Measurements from ENCODE around the gene TAF1D.

Gene TAF1D

GRCh38 chr11:93741094-93741881 is at the start of gene TAF1D, which contains the start of gene C11orf54:
Gene TAF1D, minus strand, starts transcription at chr11:93741495. Its CDS starts 2,191 bp downstream, at chr11:93739304.
Gene C11orf54, plus strand, starts transcription at chr11:93741672. Its CDS starts 5,722 bp downstream, at chr11:93747394.
- TF ChIP-seq CTCF (IDR thresholded peaks at IDR 0.05): peak in 1 of 2 experiments; percentile 14
- no peaks in the 10 kb centered on the region for H3K27me3 ChIP-seq
- H3K27ac ChIP-seq: peak within 1 kb of the TSS; percentile 91 to 93
- H3K9me3 ChIP-seq: no peaks in the 10 kb centered on the region
- H3K4me3 ChIP-seq: peak within 1 kb of the TSS; percentile 74 to 89
- peaks cover 0 to 66% (median 43%) of the 10 kb centered on the region in 4 donors for H3K4me1 ChIP-seq
- intact Hi-C loops (cut with DNase I; ENCODE audit: low total_unique reads): no loop called here
- peak; percentile 98 to 99 for DNase-seq
- H3K36me3 ChIP-seq: peaks cover 14 to 30% (median 26%) of the 10 kb centered on the region in 3 donors

- Histone ChIP-seq H3K4me3 (peak overlapping the region; percentile 91 to 92), H3K9me3 (no peaks in the 10 kb centered on the region), H3K27me3 (no peaks in the 10 kb centered on the region), H3K27ac (peak overlapping the region; percentile 89 to 95), H3K36me3 (peaks cover 8 to 17% (median 10%) of the 10 kb centered on the region in 3 donors), H3K4me1 (peaks cover 0 to 37% (median 27%) of the 10 kb centered on the region in 4 donors)
- TF ChIP-seq CTCF (IDR thresholded peaks at IDR 0.05): no peak
- no peak for DNase-seq
- intact Hi-C loops (cut with DNase I; ENCODE audit: low total_unique reads): loop anchor here (2.0 kb wide), 1 partner anchor 42 kb away; no protein-coding TSS in a partner anchor
These were observed 43.7 kb upstream of the TAF1D start for GRCh38 chr11:93784935-93785360.

GRCh38 chr11:93784145-93784934 is 43.0 kb upstream of the TAF1D start, which contains the start of gene MED17:
Gene MED17, plus strand, starts transcription at chr11:93784282. Its CDS starts 232 bp downstream, at chr11:93784514.
- peaks cover 0 to 37% (median 25%) of the 10 kb centered on the region in 4 donors for H3K4me1 ChIP-seq
- DNase-seq: peak; percentile 93 to 95
- TF ChIP-seq CTCF (IDR thresholded peaks at IDR 0.05): peak; percentile 41 to 44

GRCh38 chr11:93783765-93784144 is 42.5 kb upstream of the TAF1D start:
- Histone ChIP-seq H3K27ac (peak overlapping the region; percentile 89 to 95), H3K27me3 (no peaks in the 10 kb centered on the region), H3K9me3 (no peaks in the 10 kb centered on the region), H3K4me1 (peaks cover 0 to 37% (median 25%) of the 10 kb centered on the region in 4 donors), H3K4me3 (peak overlapping the region; percentile 91 to 92), H3K36me3 (peaks cover 0 to 8% (median 6%) of the 10 kb centered on the region in 3 donors)
- no peak for DNase-seq
- intact Hi-C loops (cut with DNase I; ENCODE audit: low total_unique reads): loop anchor here (2.0 kb wide), 1 partner anchor 41 kb away; no protein-coding TSS in a partner anchor
- TF ChIP-seq CTCF (IDR thresholded peaks at IDR 0.05): no peak

More at GRCh38 chr11:93784145-93784934, 43.0 kb upstream of the TAF1D start, which contains the start of gene MED17:
- Histone ChIP-seq H3K36me3 (peaks cover 2 to 11% (median 8%) of the 10 kb centered on the region in 3 donors), H3K9me3 (no peaks in the 10 kb centered on the region), H3K4me3 (peak within 1 kb of the TSS; percentile 91 to 92), H3K27me3 (no peaks in the 10 kb centered on the region), H3K27ac (peak within 1 kb of the TSS; percentile 89 to 95)
- intact Hi-C loops (cut with DNase I; ENCODE audit: low total_unique reads): loop anchor here (2.0 kb wide), 1 partner anchor 42 kb away; no protein-coding TSS in a partner anchor

- Histone ChIP-seq H3K4me3 (peak overlapping the region; percentile 91 to 92), H3K27ac (peak overlapping the region; percentile 89 to 95), H3K9me3 (no peaks in the 10 kb centered on the region), H3K4me1 (peaks cover 0 to 37% (median 25%) of the 10 kb centered on the region in 4 donors), H3K27me3 (no peaks in the 10 kb centered on the region), H3K36me3 (peaks cover 0 to 6% (median 2%) of the 10 kb centered on the region in 3 donors)
- intact Hi-C loops (cut with DNase I; ENCODE audit: low total_unique reads): no loop called here
- TF ChIP-seq CTCF (IDR thresholded peaks at IDR 0.05): no peak
- no peak for DNase-seq
These were observed 42.1 kb upstream of the TAF1D start for GRCh38 chr11:93783362-93783761.
